ENCODE results near the gene DUSP2. TPM values are rescaled to one million over a fixed set of nuclear protein-coding genes. Genes with fewer than 3 reads are reported as not detected.

The DUSP2 gene
- total and polyA plus RNA-seq, 2 experiments from 2014 or later = 6.6 to 13.0 TPM

DNA sequence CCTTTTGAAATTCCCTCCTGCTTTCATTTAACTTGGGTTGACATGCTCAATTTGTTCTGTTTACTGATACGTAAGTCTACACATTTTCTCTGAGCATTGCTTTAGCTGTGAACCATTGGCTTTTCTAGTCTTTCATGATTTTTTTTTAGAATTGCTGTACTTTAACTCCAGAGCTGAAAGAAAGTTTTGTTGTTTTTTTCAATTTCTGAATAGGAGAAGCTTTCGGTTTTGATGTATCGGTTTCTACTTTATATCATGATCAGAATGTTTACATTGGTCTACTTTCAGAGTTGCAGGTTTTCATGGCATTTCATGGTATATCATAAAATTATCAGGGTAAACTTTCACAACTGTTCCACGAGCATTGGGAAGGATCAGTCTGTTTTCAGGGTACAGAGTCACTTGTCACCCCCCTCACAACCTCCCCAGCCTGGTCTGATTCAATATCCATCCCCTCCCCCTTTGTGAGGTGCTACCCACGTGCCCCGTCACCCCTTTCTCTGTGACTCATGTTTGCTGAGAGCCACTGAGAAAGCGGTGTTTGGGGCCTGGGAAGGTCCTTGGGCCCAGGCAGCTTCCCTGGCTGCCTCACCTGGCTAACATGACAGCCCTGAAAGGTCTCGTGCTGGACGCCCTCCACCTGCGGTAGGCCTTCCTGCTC, 14.0 kb downstream of the DUSP2 start (continued):
- TF ChIP-seq ZNF114 (CRISPR knock-in tag; IDR thresholded peaks at IDR 0.05) (no peak), CREB1 (CRISPR knock-in tag; IDR thresholded peaks at IDR 0.05; ENCODE audit: low read depth) (no peak), EZH2 (IDR thresholded peaks at IDR 0.05; ENCODE audit: low read depth, unreplicated experiment) (no peak), STAT1 (IDR thresholded peaks at IDR 0.05; ENCODE audit: unreplicated experiment) (no peak), EZH2phosphoT487 (IDR thresholded peaks at IDR 0.05; ENCODE audit: unreplicated experiment) (no peak), REST (IDR thresholded peaks at IDR 0.05; ENCODE audit: unreplicated experiment) (no peak), NANOG (IDR thresholded peaks at IDR 0.05; ENCODE audit: borderline replicate concordance) (no peak), JUNB (IDR thresholded peaks at IDR 0.05; ENCODE audit: unreplicated experiment) (no peak)
- TF ChIP-seq, protein P1, sequence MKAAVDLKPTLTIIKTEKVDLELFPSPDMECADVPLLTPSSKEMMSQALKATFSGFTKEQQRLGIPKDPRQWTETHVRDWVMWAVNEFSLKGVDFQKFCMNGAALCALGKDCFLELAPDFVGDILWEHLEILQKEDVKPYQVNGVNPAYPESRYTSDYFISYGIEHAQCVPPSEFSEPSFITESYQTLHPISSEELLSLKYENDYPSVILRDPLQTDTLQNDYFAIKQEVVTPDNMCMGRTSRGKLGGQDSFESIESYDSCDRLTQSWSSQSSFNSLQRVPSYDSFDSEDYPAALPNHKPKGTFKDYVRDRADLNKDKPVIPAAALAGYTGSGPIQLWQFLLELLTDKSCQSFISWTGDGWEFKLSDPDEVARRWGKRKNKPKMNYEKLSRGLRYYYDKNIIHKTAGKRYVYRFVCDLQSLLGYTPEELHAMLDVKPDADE (IDR thresholded peaks at IDR 0.05) = no peak

DNA sequence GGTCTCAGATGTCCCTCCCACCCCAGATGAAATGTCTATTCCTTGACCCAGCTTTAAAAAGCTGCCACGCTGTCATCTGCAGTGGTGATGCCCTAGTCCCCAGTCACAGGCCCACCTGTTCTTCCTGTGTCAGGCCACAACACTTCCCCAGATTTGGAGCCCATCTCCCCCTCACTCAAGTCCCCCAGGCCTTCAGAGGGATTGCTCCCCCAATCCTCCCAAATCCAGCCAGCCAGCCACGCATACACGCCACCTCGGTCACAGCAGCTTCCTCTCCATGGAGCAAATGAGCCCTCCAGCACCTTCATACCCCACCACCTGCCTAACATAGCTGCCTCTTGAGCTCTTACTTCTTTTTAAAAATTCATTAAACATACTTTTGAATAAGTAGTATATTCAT, 14.8 kb downstream of the DUSP2 start:
- H3K27ac Mint-ChIP-seq = no peak overlapping the region
- ATAC-seq = no peak
- no peaks in the 10 kb centered on the region for H3K4me1 ChIP-seq (ENCODE audit: insufficient read depth)
- no peak for DNase-seq (ENCODE audit: low spot score)
- H3K36me3 Mint-ChIP-seq (ENCODE audit: low read depth) = no peaks in the 10 kb centered on the region; the same call in 2 of the 3 replicates
- no peaks in the 10 kb centered on the region for H3K36me3 ChIP-seq (ENCODE audit: insufficient read depth)
- H3K4me3 Mint-ChIP-seq = no peak overlapping the region
- no peak overlapping the region for H3K27ac ChIP-seq (ENCODE audit: low read depth)
- H3K4me2 ChIP-seq = no peak overlapping the region
- no peaks in the 10 kb centered on the region for H3K9me3 Mint-ChIP-seq
- peaks cover 3% of the 10 kb centered on the region for H3K27me3 Mint-ChIP-seq (ENCODE audit: insufficient read depth, low read depth, poor library complexity)
- H3K4me1 Mint-ChIP-seq = no peaks in the 10 kb centered on the region; the same call in 2 of the 3 replicates
- H3F3A ChIP-seq (replicated peaks; ENCODE audit: low read depth) = no peaks in the 10 kb centered on the region
- H2AFZ ChIP-seq = no peak overlapping the region
- H3K9me2 ChIP-seq (ENCODE audit: insufficient read depth) = no peaks in the 10 kb centered on the region
- no peaks in the 10 kb centered on the region for H4K20me1 ChIP-seq (replicated peaks; ENCODE audit: insufficient read depth)
- no peak overlapping the region for H3K4me3 ChIP-seq
- H3K79me2 ChIP-seq (replicated peaks; ENCODE audit: insufficient read depth) = no peaks in the 10 kb centered on the region
- no peaks in the 10 kb centered on the region for H3K27me3 ChIP-seq (ENCODE audit: insufficient read depth)
- TF ChIP-seq REST (IDR thresholded peaks at IDR 0.05; ENCODE audit: unreplicated experiment) = no peak
- TF ChIP-seq, protein P1 (IDR thresholded peaks at IDR 0.05) = no peak
- no peak for TF ChIP-seq NANOG (IDR thresholded peaks at IDR 0.05; ENCODE audit: borderline replicate concordance)
- TF ChIP-seq JUNB (IDR thresholded peaks at IDR 0.05; ENCODE audit: unreplicated experiment) = no peak
- no peak for TF ChIP-seq EZH2phosphoT487 (IDR thresholded peaks at IDR 0.05; ENCODE audit: unreplicated experiment)
- TF ChIP-seq ZNF114 (CRISPR knock-in tag; IDR thresholded peaks at IDR 0.05) = no peak
- TF ChIP-seq STAT1 (IDR thresholded peaks at IDR 0.05; ENCODE audit: unreplicated experiment) = no peak
- no peak for TF ChIP-seq CREB1 (CRISPR knock-in tag; IDR thresholded peaks at IDR 0.05; ENCODE audit: low read depth)
- TF ChIP-seq POLR2AphosphoS5 (IDR thresholded peaks at IDR 0.05; ENCODE audit: low read depth) = no peak
- no peak for TF ChIP-seq ZNF331 (CRISPR knock-in tag; IDR thresholded peaks at IDR 0.05; ENCODE audit: low read depth)

Data from GM23338 (cell line).